Measurements from ENCODE around the gene TRPM5. TPM values are rescaled to one million over a fixed set of nuclear protein-coding genes. Genes with fewer than 3 reads are reported as not detected.
"Not testable (repeated sequence)": the region's sequence is repeated elsewhere in the genome, so short reads cannot be mapped to it uniquely, and the experiment has no call there.

The TRPM5 gene, protein sequence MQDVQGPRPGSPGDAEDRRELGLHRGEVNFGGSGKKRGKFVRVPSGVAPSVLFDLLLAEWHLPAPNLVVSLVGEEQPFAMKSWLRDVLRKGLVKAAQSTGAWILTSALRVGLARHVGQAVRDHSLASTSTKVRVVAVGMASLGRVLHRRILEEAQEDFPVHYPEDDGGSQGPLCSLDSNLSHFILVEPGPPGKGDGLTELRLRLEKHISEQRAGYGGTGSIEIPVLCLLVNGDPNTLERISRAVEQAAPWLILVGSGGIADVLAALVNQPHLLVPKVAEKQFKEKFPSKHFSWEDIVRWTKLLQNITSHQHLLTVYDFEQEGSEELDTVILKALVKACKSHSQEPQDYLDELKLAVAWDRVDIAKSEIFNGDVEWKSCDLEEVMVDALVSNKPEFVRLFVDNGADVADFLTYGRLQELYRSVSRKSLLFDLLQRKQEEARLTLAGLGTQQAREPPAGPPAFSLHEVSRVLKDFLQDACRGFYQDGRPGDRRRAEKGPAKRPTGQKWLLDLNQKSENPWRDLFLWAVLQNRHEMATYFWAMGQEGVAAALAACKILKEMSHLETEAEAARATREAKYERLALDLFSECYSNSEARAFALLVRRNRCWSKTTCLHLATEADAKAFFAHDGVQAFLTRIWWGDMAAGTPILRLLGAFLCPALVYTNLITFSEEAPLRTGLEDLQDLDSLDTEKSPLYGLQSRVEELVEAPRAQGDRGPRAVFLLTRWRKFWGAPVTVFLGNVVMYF (N-terminal part only)
- total RNA-seq (2014; rRNA removed; shearing (Covaris generic)), result not detected in 2 replicates

DNA sequence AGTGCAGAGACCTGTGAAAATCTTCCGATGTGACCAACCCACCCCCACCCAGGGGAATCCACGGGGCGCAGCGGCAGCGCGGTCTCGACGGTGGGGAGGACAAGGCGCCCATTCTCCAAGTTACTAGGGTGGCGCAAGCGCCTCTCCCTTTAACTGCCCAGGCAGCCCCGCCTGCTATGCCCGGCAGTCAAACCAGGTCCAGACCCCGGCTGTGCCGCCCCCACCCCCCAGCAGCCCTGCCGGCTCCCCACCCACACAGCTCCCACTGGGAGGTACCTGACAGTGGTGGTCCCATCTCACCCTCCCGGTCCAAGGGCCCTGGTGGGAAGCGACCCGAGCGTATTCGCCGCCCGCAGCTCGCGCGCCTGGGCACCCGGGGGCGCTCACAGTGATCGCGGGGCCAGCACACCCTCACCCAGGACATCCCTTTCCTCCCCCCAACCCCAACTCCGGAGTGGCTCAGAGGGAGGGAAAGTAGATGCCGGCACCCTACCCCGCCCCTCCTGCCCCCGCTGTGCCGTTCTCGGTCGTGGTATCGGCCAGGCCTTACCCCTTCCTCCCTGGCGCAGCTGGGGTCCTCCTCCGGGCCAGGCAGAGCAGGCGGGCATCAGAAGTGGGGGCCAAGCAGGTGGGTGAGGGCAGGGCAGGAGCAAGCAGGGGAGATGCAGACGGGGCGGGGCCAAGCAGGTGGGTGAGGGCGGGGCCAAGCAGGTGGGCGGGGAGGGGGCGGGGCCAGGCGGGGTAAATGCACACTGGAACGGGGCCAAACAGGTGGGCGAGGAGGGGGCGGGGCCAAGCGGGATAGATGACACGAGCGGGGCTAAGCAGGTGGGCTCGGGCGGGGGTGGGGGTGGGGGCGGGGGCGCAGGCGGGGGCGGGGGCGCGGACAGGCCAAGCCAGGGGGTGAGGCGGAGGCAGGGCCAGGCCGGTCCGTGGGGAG, at the start of gene TRPM5:
Gene TRPM5, minus strand, starts transcription at position 634 of the 940 bp plus-strand sequence. CDS start 21,478 bp downstream, outside the sequence.
- Histone ChIP-seq H3K27ac (no peak within 1 kb of the TSS), H3K27me3 (replicated peaks) (peaks cover 70% of the 10 kb centered on the region), H3K4me3 (no peak within 1 kb of the TSS; the same call in 1 of the 2 replicates)

DNA sequence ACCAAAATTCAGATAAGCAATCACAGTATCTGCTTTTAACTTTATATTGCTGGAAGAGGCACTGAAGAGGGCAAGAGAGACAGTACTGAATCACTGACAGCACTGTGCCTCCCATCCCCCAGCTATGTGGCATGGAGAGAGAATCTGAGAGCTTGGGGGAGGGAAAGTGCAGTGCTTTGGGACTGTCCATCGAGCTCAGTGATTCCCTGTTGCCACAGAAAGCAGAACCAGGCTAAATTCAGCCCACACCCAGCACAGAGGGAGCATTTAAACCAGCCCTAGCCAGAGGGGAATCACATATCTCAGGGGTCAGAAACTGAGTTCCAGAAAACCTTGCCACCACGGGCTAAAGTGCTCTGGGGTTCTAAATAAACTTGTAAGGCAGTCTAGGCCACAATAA, 44.8 kb upstream of the TRPM5 start:
- H3K4me3 ChIP-seq, result no peak overlapping the region
- H3K36me3 ChIP-seq, result no peaks in the 10 kb centered on the region
- H3K9me3 ChIP-seq (replicated peaks), result peaks cover 15% of the 10 kb centered on the region
- no peaks in the 10 kb centered on the region for H3K4me1 ChIP-seq (replicated peaks)
- no peak overlapping the region for H3K27ac ChIP-seq
- H3K27me3 ChIP-seq (replicated peaks), result peaks cover 25% of the 10 kb centered on the region
- DNase-seq (ENCODE audit: low read depth in 1 of 2, low spot score in 2 of 2), result no peak

More for the DNA sequence above, at the start of gene TRPM5:
- Histone ChIP-seq H3K9me3 (replicated peaks) (no peaks in the 10 kb centered on the region), H3K4me1 (replicated peaks) (peaks cover 5% of the 10 kb centered on the region), H3K36me3 (no peaks in the 10 kb centered on the region)
- DNase-seq (ENCODE audit: low read depth in 1 of 2, low spot score in 2 of 2), result no peak

DNA sequence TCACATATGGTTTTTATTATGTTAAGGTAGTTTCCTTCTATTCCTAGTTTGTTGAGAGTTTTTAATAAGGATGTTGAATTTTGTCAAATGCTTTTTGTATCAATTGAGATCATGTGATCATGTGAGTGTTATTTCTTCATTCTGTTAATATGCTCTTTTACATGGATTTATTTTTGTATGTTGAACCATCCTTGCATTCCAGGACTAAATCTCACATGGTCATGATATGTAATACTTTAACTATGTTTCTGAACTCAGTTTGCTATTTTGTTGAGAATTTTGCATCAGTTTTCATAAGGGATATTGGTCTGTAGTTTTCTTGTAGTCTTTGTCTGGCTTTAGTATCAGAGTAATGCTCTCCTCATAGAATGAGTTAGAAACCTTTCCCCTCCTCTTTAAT, 43.7 kb upstream of the TRPM5 start:
- no peaks in the 10 kb centered on the region for H3K36me3 ChIP-seq
- no peak overlapping the region for H3K4me3 ChIP-seq
- no peak for DNase-seq (ENCODE audit: low read depth in 1 of 2, low spot score in 2 of 2)
- no peaks in the 10 kb centered on the region for H3K4me1 ChIP-seq (replicated peaks)
- no peak overlapping the region for H3K27ac ChIP-seq
- H3K27me3 ChIP-seq (replicated peaks), result peaks cover 36% of the 10 kb centered on the region
- H3K9me3 ChIP-seq (replicated peaks), result peaks cover 15% of the 10 kb centered on the region

DNA sequence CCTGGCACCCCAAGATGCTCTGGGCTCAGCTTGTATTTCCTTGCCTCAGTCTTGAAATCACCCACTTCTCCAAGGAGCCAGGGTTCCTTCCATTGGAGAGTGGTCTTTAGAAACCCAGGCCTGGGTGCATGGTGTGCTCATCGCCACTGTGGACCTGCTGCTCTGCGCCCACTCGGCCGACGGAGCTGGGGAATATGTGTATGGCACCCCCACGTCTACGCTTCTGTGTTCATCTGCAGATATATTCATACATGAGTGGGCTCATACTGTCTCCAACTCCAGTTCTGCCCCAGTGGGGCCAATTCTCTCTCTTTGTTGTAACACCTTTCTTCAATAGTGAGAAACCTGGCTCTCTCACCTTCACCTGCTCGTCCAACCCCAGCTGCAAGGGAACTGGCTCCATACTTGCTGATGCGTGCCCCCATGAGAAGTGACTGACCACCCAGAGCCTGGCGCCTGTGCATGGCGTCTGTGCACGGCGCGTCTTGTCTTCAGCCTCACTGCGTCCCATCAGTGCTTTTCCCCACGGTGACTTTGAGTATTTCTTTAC, 40.3 kb upstream of the TRPM5 start:
- DNase-seq (ENCODE audit: low read depth in 1 of 2, low spot score in 2 of 2), result no peak
- H3K4me1 ChIP-seq (replicated peaks), result no peaks in the 10 kb centered on the region
- no peaks in the 10 kb centered on the region for H3K36me3 ChIP-seq
- peaks cover 29% of the 10 kb centered on the region for H3K27me3 ChIP-seq (replicated peaks)
- no peak overlapping the region for H3K4me3 ChIP-seq
- peaks cover 13% of the 10 kb centered on the region for H3K9me3 ChIP-seq (replicated peaks)
- H3K27ac ChIP-seq, result no peak overlapping the region

DNA sequence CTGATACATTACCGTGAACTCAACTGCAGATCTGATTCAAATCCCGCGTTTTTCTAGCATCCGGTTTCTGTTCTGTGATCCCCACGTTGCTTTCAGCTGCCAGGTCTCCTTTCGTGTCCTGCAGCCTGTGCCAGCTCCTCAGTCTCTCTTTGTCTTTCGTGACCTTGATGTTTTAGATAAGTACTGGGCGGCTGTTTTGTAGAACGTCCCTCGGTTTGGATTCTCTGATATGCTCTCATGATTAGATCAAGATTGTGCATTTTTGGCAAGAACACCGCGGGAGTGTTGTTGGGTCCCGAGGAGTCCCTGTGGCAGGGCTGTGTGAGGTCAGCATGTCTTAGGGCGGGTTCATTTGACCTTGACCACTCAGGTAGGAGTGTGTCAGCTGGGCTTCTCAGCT, 39.1 kb upstream of the TRPM5 start:
- Histone ChIP-seq H3K27me3 (replicated peaks) (peaks cover 29% of the 10 kb centered on the region), H3K27ac (no peak overlapping the region), H3K4me1 (replicated peaks) (no peaks in the 10 kb centered on the region), H3K36me3 (no peaks in the 10 kb centered on the region), H3K4me3 (no peak overlapping the region), H3K9me3 (replicated peaks) (peaks cover 8% of the 10 kb centered on the region)
- DNase-seq (ENCODE audit: low read depth in 1 of 2, low spot score in 2 of 2), result no peak

DNA sequence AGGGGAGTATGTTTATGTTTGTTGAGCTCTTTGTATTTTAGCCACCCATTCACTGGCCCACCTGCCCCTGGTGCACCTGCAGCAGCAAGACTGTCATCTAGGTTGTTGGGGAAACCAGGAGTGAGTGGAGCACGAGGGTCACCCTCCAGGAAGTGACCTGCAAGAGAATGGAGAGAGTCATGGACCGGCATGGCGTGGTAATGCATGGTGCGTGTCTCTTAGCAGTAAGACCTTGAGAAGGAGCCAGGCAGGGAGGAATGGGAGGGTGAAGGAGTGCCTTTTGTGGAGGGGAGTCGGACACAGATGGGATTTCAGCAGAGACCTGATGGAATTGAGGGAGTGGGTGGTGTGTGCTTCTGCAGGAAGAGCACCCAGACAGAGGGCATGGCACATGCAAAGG, 38.4 kb upstream of the TRPM5 start:
- peaks cover 1% of the 10 kb centered on the region for H3K9me3 ChIP-seq (replicated peaks)
- H3K27me3 ChIP-seq (replicated peaks), result peaks cover 29% of the 10 kb centered on the region
- H3K27ac ChIP-seq, result no peak overlapping the region
- no peaks in the 10 kb centered on the region for H3K4me1 ChIP-seq (replicated peaks)
- no peak overlapping the region for H3K4me3 ChIP-seq
- H3K36me3 ChIP-seq, result no peaks in the 10 kb centered on the region
- DNase-seq (ENCODE audit: low read depth in 1 of 2, low spot score in 2 of 2), result no peak

DNA sequence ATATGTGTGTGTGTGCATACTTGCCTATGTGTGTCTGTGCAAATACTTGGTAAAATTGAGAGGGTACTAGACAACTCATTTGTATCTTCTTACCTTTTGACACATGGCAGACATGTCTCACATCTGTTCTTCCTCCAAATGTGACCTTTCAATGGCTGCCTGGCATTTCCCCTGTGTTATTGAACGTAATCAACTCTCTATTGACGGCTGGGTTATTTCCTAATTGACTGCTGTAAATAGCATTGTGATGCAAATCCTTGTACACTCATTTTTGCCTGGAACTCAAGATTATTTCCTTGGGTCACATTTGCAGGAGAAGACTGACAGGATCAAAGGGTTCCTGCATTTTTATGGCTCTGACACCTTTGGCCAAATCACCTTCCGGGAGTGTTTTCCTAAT, 37.9 kb upstream of the TRPM5 start:
- H3K4me3 ChIP-seq, result no peak overlapping the region
- H3K9me3 ChIP-seq (replicated peaks), result no peaks in the 10 kb centered on the region; the same call in none of the 2 replicates
- no peaks in the 10 kb centered on the region for H3K36me3 ChIP-seq
- no peaks in the 10 kb centered on the region for H3K4me1 ChIP-seq (replicated peaks)
- no peak for DNase-seq (ENCODE audit: low read depth in 1 of 2, low spot score in 2 of 2)
- no peak overlapping the region for H3K27ac ChIP-seq
- H3K27me3 ChIP-seq (replicated peaks), result peaks cover 29% of the 10 kb centered on the region

DNA sequence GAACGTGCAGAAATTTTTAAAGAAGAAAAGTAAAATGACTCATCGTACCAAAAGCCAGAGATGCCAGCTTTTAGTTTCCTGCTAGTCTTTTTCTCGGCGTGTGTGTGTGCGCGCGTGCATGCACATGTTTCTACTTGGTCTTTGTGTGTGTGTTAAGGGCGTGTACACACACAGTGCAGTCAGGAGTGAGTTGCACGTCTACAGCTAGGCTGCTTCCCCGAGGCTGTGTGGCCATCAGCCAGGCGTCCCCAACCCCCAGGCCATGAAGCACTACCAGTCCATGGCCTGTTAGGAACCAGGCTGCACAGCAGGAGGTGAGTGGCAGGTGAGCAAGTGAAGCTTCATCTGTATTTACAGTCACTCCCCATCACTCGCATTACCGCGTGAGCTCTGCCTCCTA, 36.9 kb upstream of the TRPM5 start:
- H3K4me1 ChIP-seq (replicated peaks), result no peaks in the 10 kb centered on the region
- no peaks in the 10 kb centered on the region; the same call in none of the 2 replicates for H3K9me3 ChIP-seq (replicated peaks)
- peaks cover 32% of the 10 kb centered on the region for H3K27me3 ChIP-seq (replicated peaks)
- no peak overlapping the region for H3K4me3 ChIP-seq
- no peaks in the 10 kb centered on the region for H3K36me3 ChIP-seq
- no peak for DNase-seq (ENCODE audit: low read depth in 1 of 2, low spot score in 2 of 2)
- H3K27ac ChIP-seq, result no peak overlapping the region

DNA sequence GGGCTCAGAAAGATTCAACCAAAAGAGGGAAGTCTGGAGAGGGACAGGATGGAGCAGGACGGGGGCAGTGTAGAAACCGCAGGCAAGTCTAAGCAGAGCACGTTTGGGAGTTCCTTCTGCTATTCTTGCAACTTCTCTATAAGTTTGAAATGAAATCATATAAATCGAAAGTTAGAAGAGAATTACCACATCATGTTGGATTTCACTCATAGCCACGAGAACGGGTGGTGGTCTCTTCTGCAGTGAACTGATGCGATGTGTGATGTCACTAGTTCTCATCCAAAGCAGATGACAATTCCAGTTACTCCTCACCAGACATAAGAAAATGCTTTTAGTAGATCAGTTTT, 36.5 kb upstream of the TRPM5 start:
- Histone ChIP-seq H3K4me1 (replicated peaks) (no peaks in the 10 kb centered on the region), H3K9me3 (replicated peaks) (no peaks in the 10 kb centered on the region; the same call in none of the 2 replicates), H3K27ac (no peak overlapping the region), H3K36me3 (no peaks in the 10 kb centered on the region), H3K27me3 (replicated peaks) (peaks cover 32% of the 10 kb centered on the region), H3K4me3 (no peak overlapping the region)
- DNase-seq (ENCODE audit: low read depth in 1 of 2, low spot score in 2 of 2), result no peak

DNA sequence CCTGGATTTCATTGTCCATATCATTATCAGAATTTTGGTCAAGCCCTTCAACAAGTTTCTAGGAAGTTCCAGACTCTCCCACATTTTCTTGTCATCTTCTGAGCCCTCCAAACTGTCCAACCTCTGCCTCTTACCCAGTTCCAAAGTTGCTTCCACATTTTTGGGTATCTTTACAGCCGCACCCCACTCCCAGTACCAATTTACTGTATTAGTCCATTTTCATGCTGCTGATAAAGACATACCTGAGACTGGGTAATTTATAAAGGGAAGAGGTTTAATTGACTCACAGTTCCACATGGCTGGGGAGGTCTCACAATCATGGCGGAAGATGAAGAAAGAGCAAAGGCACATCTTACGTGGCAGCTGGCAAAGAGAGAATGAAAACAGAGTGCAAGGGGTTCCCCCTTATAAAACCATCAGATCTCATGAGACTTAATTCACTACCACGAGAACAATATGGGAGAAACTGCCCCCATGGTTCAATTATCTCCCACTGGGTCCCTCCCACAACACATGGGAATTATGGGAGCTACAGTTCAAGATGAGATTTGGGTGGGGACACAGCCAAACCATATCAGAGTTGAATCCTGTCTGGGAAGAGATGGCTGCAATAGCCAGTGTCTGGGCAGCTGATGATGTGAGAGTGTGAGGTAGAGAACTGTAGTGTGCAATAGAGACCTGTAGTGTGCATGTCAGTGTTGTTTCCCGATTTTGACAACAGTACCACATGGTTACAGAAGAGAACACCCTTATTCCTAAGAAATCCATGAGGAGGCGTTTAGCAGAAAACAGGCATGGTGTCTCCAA, 36.0 kb upstream of the TRPM5 start:
- peaks cover 32% of the 10 kb centered on the region for H3K27me3 ChIP-seq (replicated peaks)
- H3K27ac ChIP-seq; H3K9me3 ChIP-seq (replicated peaks); H3K4me1 ChIP-seq (replicated peaks); DNase-seq (ENCODE audit: low read depth in 1 of 2, low spot score in 2 of 2); H3K36me3 ChIP-seq; H3K4me3 ChIP-seq: not testable (repeated sequence)

DNA sequence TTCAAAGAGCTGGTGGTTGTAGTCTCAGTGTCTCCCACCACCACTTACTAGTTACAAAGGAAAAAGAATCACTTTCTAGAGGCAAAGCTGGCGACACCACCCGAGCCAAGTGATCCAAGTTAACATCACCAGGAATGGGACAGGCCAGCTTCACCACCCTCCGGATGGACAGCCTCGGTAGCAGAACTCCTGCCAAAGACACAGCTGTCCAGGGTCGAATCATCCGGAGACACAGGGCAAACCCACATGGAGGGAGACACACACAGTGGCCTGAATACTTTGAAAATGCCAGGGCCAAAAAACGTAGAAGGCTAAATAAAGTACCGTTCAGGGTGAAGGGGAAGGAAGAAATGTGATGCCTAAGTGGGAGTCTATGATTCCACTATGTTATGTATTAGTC, 33.6 kb upstream of the TRPM5 start:
- no peaks in the 10 kb centered on the region for H3K4me1 ChIP-seq (replicated peaks)
- H3K4me3 ChIP-seq, result no peak overlapping the region
- H3K27ac ChIP-seq, result no peak overlapping the region
- H3K36me3 ChIP-seq, result no peaks in the 10 kb centered on the region
- no peak for DNase-seq (ENCODE audit: low read depth in 1 of 2, low spot score in 2 of 2)
- no peaks in the 10 kb centered on the region; the same call in 1 of the 2 replicates for H3K9me3 ChIP-seq (replicated peaks)
- peaks cover 21% of the 10 kb centered on the region for H3K27me3 ChIP-seq (replicated peaks)

DNA sequence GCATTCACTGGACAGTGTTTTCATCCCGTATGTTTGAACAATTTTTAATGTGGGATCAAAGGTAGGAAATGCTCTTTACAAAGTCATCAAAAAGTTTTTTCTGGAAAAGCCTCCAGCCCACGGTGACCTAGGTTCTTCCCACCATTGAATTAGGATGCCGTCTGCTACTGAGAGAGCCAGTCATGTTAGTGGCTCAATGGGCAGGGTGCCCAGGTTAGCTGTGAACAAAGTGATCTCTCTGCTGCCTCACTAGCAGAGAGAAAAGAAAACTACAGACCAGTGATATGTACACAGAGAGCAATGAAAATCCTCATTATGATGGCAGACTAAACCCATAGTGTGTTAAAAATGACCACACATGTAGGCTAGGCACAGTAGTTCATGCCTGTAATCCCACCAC, 32.9 kb upstream of the TRPM5 start:
- Histone ChIP-seq H3K4me1 (replicated peaks) (no peaks in the 10 kb centered on the region), H3K36me3 (no peaks in the 10 kb centered on the region), H3K4me3 (no peak overlapping the region), H3K9me3 (replicated peaks) (no peaks in the 10 kb centered on the region; the same call in 1 of the 2 replicates), H3K27me3 (replicated peaks) (peaks cover 19% of the 10 kb centered on the region), H3K27ac (no peak overlapping the region)
- DNase-seq (ENCODE audit: low read depth in 1 of 2, low spot score in 2 of 2), result no peak
